Caco-2 (cell line): Measurements from ENCODE around the gene RHBDL3. TPM values are rescaled to one million over a fixed set of nuclear protein-coding genes. Genes with fewer than 3 reads are reported as not detected.

Source experiments
- BruUV-seq: library from RNA; stranded (reverse); fragments of 400-500 nt; replicated peaks from 2 replicates; lab custom pipeline; 2021; lab: Mats Ljungman, UMichigan
- CTCF ChIA-PET: fragments of 300-600 bp; sonication (Branson Sonifier 250); formaldehyde crosslinking; loops from one replicate; lab custom pipeline; 2022; ENCODE audit warnings: antibody characterized with exemption; lab: Charles Lee
- POLR2A ChIA-PET: fragments of 300-600 bp; sonication (Branson Sonifier 250); formaldehyde crosslinking; loops from one replicate; lab custom pipeline; 2022; ENCODE audit warnings: antibody characterized with exemption; lab: Charles Lee
- DNase-seq, 2 experiments: peaks; one replicate each; pipeline versions ENCODE4 v3.0.0 to v3.0.0-alpha.2; 2020 to 2022
- H3K27me3 ChIP-seq: replicated peaks from 2 replicates; pipeline ENCODE4 v1.6.0; 2011; ENCODE audit warnings: low read length; ENCODE audit not compliant: control insufficient read depth, insufficient read depth
- H3K36me3 ChIP-seq: 2 replicates; pipeline ENCODE4 v1.5.1; 2011; ENCODE audit warnings: low read length; ENCODE audit not compliant: control insufficient read depth, insufficient read depth
- H3K4me1 ChIP-seq: fragments of 250-450 bp; sonication (Bioruptor Pico); 2 replicates; pipeline ENCODE4 v1.5.1; 2020; ENCODE audit warnings: mild to moderate bottlenecking
- H3K4me3 ChIP-seq: 2 replicates; pipeline ENCODE4 v1.5.1; 2011; ENCODE audit warnings: low read depth, mild to moderate bottlenecking, control low read depth, low read length
- H3K9me3 ChIP-seq: fragments of 250-450 bp; sonication (Bioruptor Pico); 2 replicates; pipeline ENCODE4 v1.5.1; 2020; ENCODE audit warnings: mild to moderate bottlenecking, moderate library complexity
- H3K27ac Mint-ChIP-seq: one replicate; pipeline ENCODE4 v1.8.0; 2022; ENCODE audit warnings: mixed read lengths; ENCODE audit not compliant: unreplicated experiment
- H3K27me3 Mint-ChIP-seq: one replicate; pipeline ENCODE4 v1.8.0; 2022; ENCODE audit warnings: mixed read lengths; ENCODE audit not compliant: insufficient read depth, unreplicated experiment
- H3K36me3 Mint-ChIP-seq: one replicate; pipeline ENCODE4 v1.8.0; 2022; ENCODE audit warnings: mild to moderate bottlenecking, mixed read lengths; ENCODE audit not compliant: insufficient read depth, unreplicated experiment
- H3K4me1 Mint-ChIP-seq: one replicate; pipeline ENCODE4 v1.8.0; 2022; ENCODE audit warnings: low read depth, mixed read lengths; ENCODE audit not compliant: unreplicated experiment
- H3K4me3 Mint-ChIP-seq: one replicate; pipeline ENCODE4 v1.8.0; 2022; ENCODE audit warnings: mild to moderate bottlenecking, moderate library complexity, mixed read lengths; ENCODE audit not compliant: unreplicated experiment
- H3K9me3 Mint-ChIP-seq: one replicate; pipeline ENCODE4 v1.8.0; 2022; ENCODE audit warnings: mixed read lengths; ENCODE audit not compliant: unreplicated experiment
- intact Hi-C: fragments of 100-400 bp; cut with micrococcal nuclease; formaldehyde crosslinking; loops from one replicate; pipeline ENCODE4 v1.10.0; 2022; ENCODE audit not compliant: unreplicated experiment
- total RNA-seq: library from RNA; stranded (reverse); gene quantifications from 2 replicates; pipeline ENCODE4 v1.2.3, GENCODE V29; 2022
- TF ChIP-seq, protein P1 (sequence below), 2 experiments: fragments of 200-600 bp in 1 of 2; IDR thresholded peaks; 1 replicate in 1 of 2; 2 replicates in 1 of 2; pipeline versions ENCODE4 v1.5.1 to v1.8.0; 2011 to 2022; ENCODE audit warnings: antibody characterized with exemption in 1 of 2, control low read depth in 1 of 2, inconsistent platforms in 1 of 2, low read depth in 1 of 2, low read length in 1 of 2, mild to moderate bottlenecking in 1 of 2, moderate library complexity in 1 of 2; ENCODE audit not compliant: insufficient read depth in 1 of 2, severe bottlenecking in 1 of 2, unreplicated experiment in 1 of 2

RHBDL3 gene
- total RNA-seq, 1 experiment from 2014 or later: not detected

DNA sequence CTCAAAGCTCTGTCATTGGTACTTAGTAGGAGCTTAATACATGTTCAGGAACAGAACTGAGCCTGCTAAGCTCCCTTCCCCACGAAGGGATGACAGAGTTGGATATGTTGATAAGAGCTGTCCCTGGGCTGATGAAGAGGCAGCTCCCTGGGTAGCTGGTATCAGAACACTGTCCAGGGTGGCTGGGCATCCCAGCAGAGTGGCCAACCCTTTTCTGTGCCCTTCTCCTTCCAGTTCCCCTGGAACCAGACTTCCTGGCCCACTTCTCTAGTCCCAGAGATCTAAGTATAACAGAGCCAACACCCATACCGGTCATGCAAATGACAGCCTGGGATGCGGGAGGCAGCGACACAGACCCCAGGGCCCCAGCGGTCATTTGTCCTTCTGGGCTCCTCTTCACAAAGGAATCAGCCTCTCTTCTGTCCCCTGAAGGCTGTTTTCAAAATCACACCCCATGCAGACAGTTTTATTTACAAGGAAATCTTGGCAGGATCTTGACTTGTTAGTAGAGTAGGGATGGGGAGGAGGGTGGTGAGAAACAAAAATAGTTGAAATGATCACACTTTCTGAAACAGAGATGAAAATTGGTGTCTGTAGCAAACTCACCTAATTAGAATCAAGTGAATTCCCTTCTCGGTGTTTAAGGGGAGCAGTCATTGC lies 1.4 kb upstream of the RHBDL3 start:
- POLR2A ChIA-PET: no interaction called here
- peaks cover 28% of the 10 kb centered on the region for H3K27me3 Mint-ChIP-seq
- no peak overlapping the region for H3K27ac Mint-ChIP-seq
- peaks cover 6% of the 10 kb centered on the region for H3K27me3 ChIP-seq
- TF ChIP-seq, protein P1, sequence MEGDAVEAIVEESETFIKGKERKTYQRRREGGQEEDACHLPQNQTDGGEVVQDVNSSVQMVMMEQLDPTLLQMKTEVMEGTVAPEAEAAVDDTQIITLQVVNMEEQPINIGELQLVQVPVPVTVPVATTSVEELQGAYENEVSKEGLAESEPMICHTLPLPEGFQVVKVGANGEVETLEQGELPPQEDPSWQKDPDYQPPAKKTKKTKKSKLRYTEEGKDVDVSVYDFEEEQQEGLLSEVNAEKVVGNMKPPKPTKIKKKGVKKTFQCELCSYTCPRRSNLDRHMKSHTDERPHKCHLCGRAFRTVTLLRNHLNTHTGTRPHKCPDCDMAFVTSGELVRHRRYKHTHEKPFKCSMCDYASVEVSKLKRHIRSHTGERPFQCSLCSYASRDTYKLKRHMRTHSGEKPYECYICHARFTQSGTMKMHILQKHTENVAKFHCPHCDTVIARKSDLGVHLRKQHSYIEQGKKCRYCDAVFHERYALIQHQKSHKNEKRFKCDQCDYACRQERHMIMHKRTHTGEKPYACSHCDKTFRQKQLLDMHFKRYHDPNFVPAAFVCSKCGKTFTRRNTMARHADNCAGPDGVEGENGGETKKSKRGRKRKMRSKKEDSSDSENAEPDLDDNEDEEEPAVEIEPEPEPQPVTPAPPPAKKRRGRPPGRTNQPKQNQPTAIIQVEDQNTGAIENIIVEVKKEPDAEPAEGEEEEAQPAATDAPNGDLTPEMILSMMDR (IDR thresholded peaks at IDR 0.05; ENCODE audit: insufficient read depth in 1 of 2, low read depth in 1 of 2, low read length in 1 of 2, severe bottlenecking in 1 of 2, unreplicated experiment in 1 of 2): peak; percentile 12
- H3K9me3 ChIP-seq: no peaks in the 10 kb centered on the region
- H3K4me1 Mint-ChIP-seq: peaks cover 7% of the 10 kb centered on the region
- DNase-seq: no peak
- intact Hi-C loops: no loop called here
- peak overlapping the region; percentile 60 for H3K4me3 Mint-ChIP-seq
- H3K36me3 ChIP-seq: no peaks in the 10 kb centered on the region
- no peaks in the 10 kb centered on the region for H3K36me3 Mint-ChIP-seq
- CTCF ChIA-PET: interaction anchor here (0.5 kb wide), 1 partner anchor 74 kb away, joined by 5 read pairs; no protein-coding TSS in a partner anchor
- no peak overlapping the region for H3K4me3 ChIP-seq
- H3K4me1 ChIP-seq: peaks cover 4% of the 10 kb centered on the region; the same call in 1 of the 2 replicates
- no peaks in the 10 kb centered on the region for H3K9me3 Mint-ChIP-seq
- no TSS peak for BruUV-seq

DNA sequence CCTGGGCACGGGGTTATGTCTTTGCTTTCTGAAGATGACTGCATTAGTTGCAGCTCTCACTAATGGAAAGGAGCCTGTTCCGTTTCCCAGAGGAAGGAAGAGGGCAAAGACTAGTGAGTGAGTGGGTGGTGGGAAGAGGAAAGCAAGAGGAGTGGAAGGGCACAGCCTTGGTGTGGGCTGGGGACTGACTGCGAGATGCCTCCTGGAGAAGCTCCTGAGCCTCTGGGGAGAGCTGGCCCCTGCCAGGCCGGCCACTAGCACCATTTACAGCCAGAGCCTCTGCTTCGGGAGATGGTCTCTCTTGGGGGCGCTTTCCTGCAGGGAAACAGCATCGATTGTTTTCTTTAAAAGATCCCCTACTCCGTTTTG lies 825 bp upstream of the RHBDL3 start:
- DNase-seq: no peak
- Histone ChIP-seq H3K36me3 (no peaks in the 10 kb centered on the region), H3K27me3 (peaks cover 6% of the 10 kb centered on the region), H3K4me3 (no peak overlapping the region), H3K4me1 (peaks cover 4% of the 10 kb centered on the region; the same call in 1 of the 2 replicates), H3K9me3 (no peaks in the 10 kb centered on the region)
- BruUV-seq: no TSS peak
- H3K4me1 Mint-ChIP-seq: peaks cover 7% of the 10 kb centered on the region
- intact Hi-C loops: loop anchor here (5.0 kb wide), 1 partner anchor 52 kb away; no protein-coding TSS in a partner anchor
- TF ChIP-seq, protein P1 (IDR thresholded peaks at IDR 0.05; ENCODE audit: insufficient read depth in 1 of 2, low read depth in 1 of 2, low read length in 1 of 2, severe bottlenecking in 1 of 2, unreplicated experiment in 1 of 2): no peak
- H3K4me3 Mint-ChIP-seq: peak overlapping the region; percentile 60
- peaks cover 32% of the 10 kb centered on the region for H3K27me3 Mint-ChIP-seq
- ChIA-PET POLR2A (no interaction called here), CTCF (no interaction called here)
- no peaks in the 10 kb centered on the region for H3K9me3 Mint-ChIP-seq
- H3K36me3 Mint-ChIP-seq: no peaks in the 10 kb centered on the region
- H3K27ac Mint-ChIP-seq: no peak overlapping the region

DNA sequence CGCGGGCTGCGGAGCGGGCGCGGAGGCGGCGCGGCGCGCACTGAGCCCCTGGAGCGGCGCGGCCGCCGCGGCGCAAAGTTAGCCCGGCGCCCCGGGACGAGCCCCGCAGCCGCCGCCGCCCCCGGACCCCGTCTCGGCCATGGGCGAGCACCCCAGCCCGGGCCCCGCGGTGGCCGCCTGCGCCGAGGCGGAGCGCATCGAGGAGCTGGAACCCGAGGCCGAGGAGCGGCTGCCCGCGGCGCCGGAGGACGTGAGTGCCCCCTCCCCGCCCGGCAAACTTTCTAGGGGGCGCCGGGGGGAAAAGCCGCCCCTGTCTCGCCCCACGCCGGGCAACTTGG lies 388 bp downstream of the RHBDL3 start:
- TF ChIP-seq, protein P1 (IDR thresholded peaks at IDR 0.05; ENCODE audit: insufficient read depth in 1 of 2, low read depth in 1 of 2, low read length in 1 of 2, severe bottlenecking in 1 of 2, unreplicated experiment in 1 of 2): no peak
- Histone ChIP-seq H3K9me3 (no peaks in the 10 kb centered on the region), H3K4me3 (peak overlapping the region; percentile 48), H3K4me1 (peaks cover 4% of the 10 kb centered on the region; the same call in 1 of the 2 replicates), H3K27me3 (peaks cover 6% of the 10 kb centered on the region), H3K36me3 (no peaks in the 10 kb centered on the region)
- no TSS peak for BruUV-seq
- Mint-ChIP-seq H3K27me3 (peaks cover 33% of the 10 kb centered on the region), H3K4me1 (peaks cover 5% of the 10 kb centered on the region), H3K36me3 (no peaks in the 10 kb centered on the region), H3K27ac (no peak overlapping the region), H3K4me3 (peak overlapping the region; percentile 71), H3K9me3 (no peaks in the 10 kb centered on the region)
- POLR2A ChIA-PET: no interaction called here
- no peak for DNase-seq
- CTCF ChIA-PET: interaction anchor here (0.9 kb wide), 1 partner anchor 13 kb away, joined by 3 read pairs; no protein-coding TSS in a partner anchor
- intact Hi-C loops: loop anchor here (5.0 kb wide), 1 partner anchor 51 kb away; no protein-coding TSS in a partner anchor
